GM12878 (cell line): ENCODE results near the gene ENPP6. TPM values are rescaled to one million over a fixed set of nuclear protein-coding genes. Genes with fewer than 3 reads are reported as not detected.

Source experiments
- ATAC-seq: fragments of 200-7000 bp; cut with Tn5 transposase; 3 replicates; pipeline ENCODE4 v1.9.1; 2020; ENCODE audit warnings: mild to moderate bottlenecking, moderate library complexity
- BruUV-seq: library from RNA; stranded (reverse); fragments of 400-500 nt; replicated peaks from 2 replicates; lab custom pipeline; 2021; lab: Mats Ljungman, UMichigan
- CTCF ChIA-PET: fragments of 300-600 bp; sonication (Branson Sonifier 250); formaldehyde crosslinking; extraction: SDS; loops from one replicate; lab custom pipeline; 2021; ENCODE audit warnings: inconsistent platforms; lab: Yijun Ruan, JAX
- POLR2A ChIA-PET: fragments of 350-600 bp; formaldehyde crosslinking; extraction: SDS; loops from one replicate; lab custom pipeline; 2021; ENCODE audit warnings: inconsistent platforms; lab: Charles Lee
- RAD21 ChIA-PET: fragments of 300-600 bp; sonication (Branson Sonifier 250); formaldehyde crosslinking; loops from one replicate; lab custom pipeline; 2023; ENCODE audit warnings: antibody characterized with exemption; ENCODE audit not compliant: unreplicated experiment; lab: Charles Lee
- SMC1A ChIA-PET: fragments of 300-600 bp; sonication (Branson Sonifier 250); formaldehyde crosslinking; loops from one replicate; lab custom pipeline; 2023; ENCODE audit not compliant: unreplicated experiment, uncharacterized antibody; lab: Charles Lee
- DNase-seq: peaks from one replicate; pipeline ENCODE4 v3.0.0-alpha.2; 2011; ENCODE audit warnings: low read depth, low spot score
- FAIRE-seq: peaks from 3 replicates; lab custom pipeline; 2011; peaks lifted over from hg19 to GRCh38; lab: Jason Lieb, UNC
- H2AFZ ChIP-seq: 2 replicates; pipeline ENCODE4 v1.6.0; 2011; ENCODE audit warnings: low read depth, low read length, control low read depth; ENCODE audit not compliant: control insufficient read depth
- H3K27ac ChIP-seq: 2 replicates; pipeline ENCODE4 v1.5.1; 2011; ENCODE audit warnings: control low read depth; ENCODE audit not compliant: control insufficient read depth, insufficient read depth
- H3K27me3 ChIP-seq, 2 experiments: replicated peaks in 1 of 2; 2 replicates each; pipeline versions ENCODE4 v1.6.0 to v1.6.1; 2011; ENCODE audit warnings: low read length in 1 of 2; ENCODE audit not compliant: control insufficient read depth in 2 of 2, insufficient read depth in 2 of 2
- H3K36me3 ChIP-seq, 2 experiments: 2 replicates each; pipeline ENCODE4 v1.5.1; 2011; ENCODE audit warnings: low read length in 1 of 2; ENCODE audit not compliant: control insufficient read depth in 2 of 2, insufficient read depth in 2 of 2
- H3K4me1 ChIP-seq: 2 replicates; pipeline ENCODE4 v1.6.1; 2011; ENCODE audit warnings: mild to moderate bottlenecking, low read length, moderate library complexity, mixed read lengths; ENCODE audit not compliant: control insufficient read depth, insufficient read depth
- H3K4me2 ChIP-seq: 2 replicates; pipeline ENCODE4 v1.6.0; 2011; ENCODE audit warnings: control low read depth; ENCODE audit not compliant: control insufficient read depth, insufficient read depth
- H3K4me3 ChIP-seq: fragments of 200-600 bp; sonication (generic); 2 replicates; pipeline ENCODE4 v1.5.1; 2016
- H3K79me2 ChIP-seq: 2 replicates; pipeline ENCODE4 v1.6.0; 2011; ENCODE audit warnings: low read length; ENCODE audit not compliant: control insufficient read depth, insufficient read depth
- H3K9ac ChIP-seq: 2 replicates; pipeline ENCODE4 v1.8.0; 2011; ENCODE audit warnings: low read length, control low read depth, mixed read lengths; ENCODE audit not compliant: control insufficient read depth, insufficient read depth
- H3K9me3 ChIP-seq: replicated peaks from 3 replicates; pipeline ENCODE4 v1.5.1; 2011; ENCODE audit warnings: mild to moderate bottlenecking, low read length; ENCODE audit not compliant: control insufficient read depth, insufficient read depth
- H4K20me1 ChIP-seq: 2 replicates; pipeline ENCODE4 v1.6.0; 2011; ENCODE audit not compliant: control insufficient read depth, insufficient read depth
- GABPA ChIP-seq: IDR thresholded peaks from 2 replicates; pipeline ENCODE4 v1.6.1; 2014; ENCODE audit warnings: antibody characterized with exemption, low read depth, mild to moderate bottlenecking, inconsistent platforms
- SP1 ChIP-seq: IDR thresholded peaks from one replicate; pipeline ENCODE4 v1.6.1; 2011; ENCODE audit warnings: low read depth, low read length
- ZZZ3 ChIP-seq: IDR thresholded peaks from 2 replicates; pipeline ENCODE4 v1.6.1; 2011; ENCODE audit warnings: low read depth; ENCODE audit not compliant: control insufficient read depth, insufficient read length
- WGBS: methylation state at CpG from one replicate; pipeline ENCODE4 v1.1.6; 2016; ENCODE audit warnings: low lambda C conversion rate; ENCODE audit not compliant: insufficient replicate concordance, insufficient coverage; ENCODE audit errors: missing lambda C conversion rate; 5-methylcytosine and 5-hydroxymethylcytosine counted together
- in situ Hi-C: fragments of 300-500 bp; cut with MboI; formaldehyde crosslinking; loops from 9 replicates; pipeline ENCODE4 v1.14.3; 2018; ENCODE audit warnings: mixed read lengths
- intact Hi-C: fragments of 100-400 bp; cut with micrococcal nuclease; formaldehyde crosslinking; loops from one replicate; pipeline ENCODE4 v1.14.2; 2022; ENCODE audit not compliant: unreplicated experiment
- polyA plus RNA-seq, 11 experiments: library from polyadenylated mRNA; depleted of rRNA in 4 of 11; unstranded in 6 of 11; stranded (reverse) in 5 of 11; fragments of >200 nt; fragmentation: Nextera tagmentation in 4 of 11; fragmentation: Illumina TruSeq in 1 of 11; extraction: Ambion mirVana in 4 of 11; extraction: Trizol in 1 of 11; gene quantifications; 1 replicate in 1 of 11; 2 replicates in 10 of 11; pipeline versions ENCODE4 v1.2.1 to v1.2.3, GENCODE V29; 2011 to 2016; ENCODE audit warnings: inconsistent platforms in 2 of 11, missing spikeins in 2 of 11, low read depth in 1 of 11
- total RNA-seq, 4 experiments: library from RNA; depleted of rRNA in 3 of 4; stranded (reverse); fragments of >200 nt in 3 of 4; fragmentation: Illumina TruSeq in 1 of 4; extraction: Trizol in 1 of 4; gene quantifications; 2 replicates each; pipeline versions ENCODE4 v1.2.1 to v1.2.3, GENCODE V29; 2013 to 2021
- TF ChIP-seq, protein P1 (sequence below): fragments of 450-650 bp; IDR thresholded peaks from 2 replicates; pipeline ENCODE4 v1.6.1; 2018; ENCODE audit warnings: borderline replicate concordance, mild to moderate bottlenecking; ENCODE audit not compliant: partially characterized antibody

Gene ENPP6
- total and polyA plus RNA-seq, 10 of the 15 experiments (the other 5 are each of a cell fraction or from before 2014, with no cell fraction given): 0.04 to 1.0 (median 0.44) TPM; not detected in 1

- in situ Hi-C loops (no loop called here), intact Hi-C loops (no loop called here)
- no peak for ATAC-seq
- Histone ChIP-seq H3K27me3 (0 out of 4 replicates have a peak, but pooled peaks cover 0 to 3% of the 10 kb centered on the region in 2 experiments), H3K4me3 (no peak overlapping the region), H2AFZ (no peak overlapping the region), H3K79me2 (no peaks in the 10 kb centered on the region), H4K20me1 (no peaks in the 10 kb centered on the region), H3K4me1 (no peaks in the 10 kb centered on the region), H3K9ac (no peak overlapping the region), H3K27ac (no peak overlapping the region), H3K36me3 (no peaks in the 10 kb centered on the region), H3K9me3 (no peaks in the 10 kb centered on the region), H3K4me2 (no peak overlapping the region)
- ChIA-PET CTCF (no interaction called here), RAD21 (no interaction called here), SMC1A (interaction anchor here (0.5 kb wide), 1 partner anchor 552 kb away, joined by 4 read pairs; no protein-coding TSS in a partner anchor), POLR2A (no interaction called here)
- 25% methylated on average over 11 of the region's 11 CpGs for WGBS
- no peak for FAIRE-seq
- DNase-seq: no peak
- no TSS peak for BruUV-seq
- TF ChIP-seq GABPA (no peak), SP1 (no peak)
- TF ChIP-seq, protein P1, sequence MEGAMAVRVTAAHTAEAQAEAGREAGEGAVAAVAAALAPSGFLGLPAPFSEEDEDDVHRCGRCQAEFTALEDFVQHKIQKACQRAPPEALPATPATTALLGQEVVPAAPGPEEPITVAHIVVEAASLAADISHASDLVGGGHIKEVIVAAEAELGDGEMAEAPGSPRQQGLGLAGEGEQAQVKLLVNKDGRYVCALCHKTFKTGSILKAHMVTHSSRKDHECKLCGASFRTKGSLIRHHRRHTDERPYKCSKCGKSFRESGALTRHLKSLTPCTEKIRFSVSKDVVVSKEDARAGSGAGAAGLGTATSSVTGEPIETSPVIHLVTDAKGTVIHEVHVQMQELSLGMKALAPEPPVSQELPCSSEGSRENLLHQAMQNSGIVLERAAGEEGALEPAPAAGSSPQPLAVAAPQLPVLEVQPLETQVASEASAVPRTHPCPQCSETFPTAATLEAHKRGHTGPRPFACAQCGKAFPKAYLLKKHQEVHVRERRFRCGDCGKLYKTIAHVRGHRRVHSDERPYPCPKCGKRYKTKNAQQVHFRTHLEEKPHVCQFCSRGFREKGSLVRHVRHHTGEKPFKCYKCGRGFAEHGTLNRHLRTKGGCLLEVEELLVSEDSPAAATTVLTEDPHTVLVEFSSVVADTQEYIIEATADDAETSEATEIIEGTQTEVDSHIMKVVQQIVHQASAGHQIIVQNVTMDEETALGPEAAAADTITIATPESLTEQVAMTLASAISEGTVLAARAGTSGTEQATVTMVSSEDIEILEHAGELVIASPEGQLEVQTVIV: no peak
These were observed 99.9 kb downstream of the ENPP6 start for GRCh38 chr4:184117662-184118199.

DNA sequence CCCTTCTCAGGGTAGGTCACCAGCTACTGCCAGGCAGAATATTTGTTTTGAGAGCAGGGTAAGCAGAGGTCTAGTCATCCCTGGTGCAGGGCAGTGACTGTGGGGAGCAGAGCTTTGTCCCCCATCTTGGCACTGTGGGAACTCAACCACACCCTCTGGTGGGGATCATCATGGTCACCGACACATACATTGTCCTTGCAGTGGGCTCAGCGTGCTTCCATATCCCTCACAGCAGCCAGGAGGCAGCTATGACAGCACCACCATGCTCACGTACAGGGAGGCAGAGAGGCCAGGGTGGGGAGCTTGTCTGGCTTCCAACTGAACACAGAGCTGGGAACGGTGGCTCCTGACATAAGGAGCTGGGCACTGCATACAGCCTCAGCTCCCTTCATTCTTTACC, 102.3 kb downstream of the ENPP6 start:
- no peak overlapping the region for H3K4me2 ChIP-seq
- H3K4me1 ChIP-seq: no peaks in the 10 kb centered on the region
- H3K79me2 ChIP-seq: no peaks in the 10 kb centered on the region
- no peak overlapping the region for H3K4me3 ChIP-seq
- in situ Hi-C loops (no loop called here), intact Hi-C loops (no loop called here)
- no peak overlapping the region for H3K9ac ChIP-seq
- BruUV-seq: no TSS peak
- 25% methylated on average over 4 of the region's 4 CpGs for WGBS
- H3K27me3 ChIP-seq: no peaks in the 10 kb centered on the region
- ChIA-PET SMC1A (no interaction called here), POLR2A (no interaction called here), CTCF (no interaction called here), RAD21 (no interaction called here)
- H4K20me1 ChIP-seq: no peaks in the 10 kb centered on the region
- no peak for ATAC-seq
- FAIRE-seq: no peak
- H3K27ac ChIP-seq: no peak overlapping the region
- DNase-seq: no peak
- TF ChIP-seq ZZZ3: no peak
- H3K9me3 ChIP-seq: no peaks in the 10 kb centered on the region
- H3K36me3 ChIP-seq: no peaks in the 10 kb centered on the region
- H2AFZ ChIP-seq: no peak overlapping the region
